Umbilical cord (tissue), 2 donors: ENCODE measurements around the gene ELP6. TPM values are rescaled to one million over a fixed set of nuclear protein-coding genes. Genes with fewer than 3 reads are reported as not detected.
A peak's percentile ranks its signal among the peaks of the same experiment; 100 is the strongest.

Experiments used
- DNase-seq: peaks from one replicate; pipeline ENCODE4 v3.0.0-alpha.2; 2015; ENCODE audit warnings: low spot score
- total RNA-seq: library from RNA; depleted of rRNA; stranded (reverse); fragments of >200 nt; gene quantifications from one replicate; pipeline ENCODE4 v1.2.3, GENCODE V29; 2014; ENCODE audit warnings: low replicate concordance; ENCODE audit not compliant: insufficient read depth

The ELP6 gene
- 11.3 TPM for total RNA-seq

GRCh38 chr3:47513125-47513929 is at the start of gene ELP6:
Gene ELP6 (minus strand): TSS chr3:47513712. CDS start chr3:47513590, 122 bp downstream.
- DNase-seq: peak; percentile 98

GRCh38 chr3:47556351-47556750 is 42.8 kb upstream of the ELP6 start:
- DNase-seq: no peak

- DNase-seq: no peak
These were observed 40.8 kb upstream of the ELP6 start for GRCh38 chr3:47554335-47554734.

- no peak for DNase-seq
These were observed 39.9 kb upstream of the ELP6 start for GRCh38 chr3:47553407-47553806.

GRCh38 chr3:47542471-47543173 is 29.1 kb upstream of the ELP6 start:
- peak; percentile 38 for DNase-seq

- no peak for DNase-seq
These were observed 28.1 kb upstream of the ELP6 start for GRCh38 chr3:47541583-47542108.

GRCh38 chr3:47540281-47540680 is 26.8 kb upstream of the ELP6 start:
- DNase-seq: peak; percentile 21

GRCh38 chr3:47536967-47537366 is 23.5 kb upstream of the ELP6 start:
- DNase-seq: no peak

GRCh38 chr3:47536221-47536891 is 22.8 kb upstream of the ELP6 start:
- no peak for DNase-seq

GRCh38 chr3:47533996-47534454 is 20.5 kb upstream of the ELP6 start:
- no peak for DNase-seq

GRCh38 chr3:47533481-47533880 is 20.0 kb upstream of the ELP6 start:
- no peak for DNase-seq

- no peak for DNase-seq
These were observed 14.6 kb upstream of the ELP6 start for GRCh38 chr3:47527952-47528725.

- DNase-seq: no peak
These were observed 12.1 kb upstream of the ELP6 start for GRCh38 chr3:47525617-47526016.

- no peak for DNase-seq
These were observed 10.0 kb upstream of the ELP6 start for GRCh38 chr3:47523310-47524073.

- DNase-seq: peak; percentile 90
These were observed 8.8 kb upstream of the ELP6 start for GRCh38 chr3:47522082-47522987.

- no peak for DNase-seq
These were observed 7.2 kb upstream of the ELP6 start for GRCh38 chr3:47520756-47521155.

- no peak for DNase-seq
These were observed 4.4 kb upstream of the ELP6 start for GRCh38 chr3:47517937-47518336.

- no peak for DNase-seq
These were observed 2.4 kb upstream of the ELP6 start for GRCh38 chr3:47515864-47516319.

GRCh38 chr3:47515100-47515499 is 1.6 kb upstream of the ELP6 start:
- no peak for DNase-seq
